Measurements from ENCODE around the gene DCC. TPM values are rescaled to one million over a fixed set of nuclear protein-coding genes. Genes with fewer than 3 reads are reported as not detected.

DCC gene
- total and polyA plus RNA-seq, 4 donors, result 0.16 to 5.3 (median 2.5) TPM

GRCh38 chr18:52936931-52937330, 596.9 kb downstream of the DCC start:
- WGBS, 2 donors, result 23 to 30% methylated on average over 1 of the region's 1 CpG
- no peaks in the 10 kb centered on the region for H3K4me1 ChIP-seq (ENCODE audit: control insufficient read depth in 5 of 5, insufficient read depth in 5 of 5, low read length in 5 of 5)
- no peak for TF ChIP-seq CTCF (IDR thresholded peaks at IDR 0.05; ENCODE audit: control extremely low read depth, extremely low read depth)
- no peaks in the 10 kb centered on the region for H3K9me3 ChIP-seq (ENCODE audit: control insufficient read depth in 4 of 4, insufficient read depth in 3 of 4, low read length in 3 of 4)
- H3K36me3 ChIP-seq (ENCODE audit: control insufficient read depth in 4 of 4, insufficient read depth in 4 of 4, low read length in 4 of 4), result no peaks in the 10 kb centered on the region
- H3K27ac ChIP-seq (ENCODE audit: low read depth in 1 of 2, low read length in 1 of 2), result no peak overlapping the region
- no peak for DNase-seq
- ATAC-seq (ENCODE audit: insufficient read depth, low FRiP score), result no peak
- no peak overlapping the region for H3K4me3 ChIP-seq
- H3K9ac ChIP-seq (ENCODE audit: insufficient read depth in 1 of 2, low read length in 2 of 2), result no peak overlapping the region
- no peaks in the 10 kb centered on the region for H3K27me3 ChIP-seq (ENCODE audit: control insufficient read depth in 3 of 3, insufficient read depth in 3 of 3, low read length in 2 of 3)

- no peak for ATAC-seq (ENCODE audit: insufficient read depth, low FRiP score)
- H3K27me3 ChIP-seq (ENCODE audit: control insufficient read depth in 3 of 3, insufficient read depth in 3 of 3, low read length in 2 of 3), result no peaks in the 10 kb centered on the region
- no peaks in the 10 kb centered on the region for H3K36me3 ChIP-seq (ENCODE audit: control insufficient read depth in 4 of 4, insufficient read depth in 4 of 4, low read length in 4 of 4)
- H3K4me1 ChIP-seq (ENCODE audit: control insufficient read depth in 5 of 5, insufficient read depth in 5 of 5, low read length in 5 of 5), result no peaks in the 10 kb centered on the region
- no peaks in the 10 kb centered on the region for H3K9me3 ChIP-seq (ENCODE audit: control insufficient read depth in 4 of 4, insufficient read depth in 3 of 4, low read length in 3 of 4)
- H3K4me3 ChIP-seq, result no peak overlapping the region
- no peak for DNase-seq
- TF ChIP-seq CTCF (IDR thresholded peaks at IDR 0.05; ENCODE audit: control extremely low read depth, extremely low read depth), result no peak
- WGBS, 2 donors, result 93 to 96% methylated on average over 6 of the region's 6 CpGs
- H3K27ac ChIP-seq (ENCODE audit: low read depth in 1 of 2, low read length in 1 of 2), result no peak overlapping the region
- H3K9ac ChIP-seq (ENCODE audit: insufficient read depth in 1 of 2, low read length in 2 of 2), result no peak overlapping the region
Observed at GRCh38 chr18:52937840-52938239, 597.8 kb downstream of the DCC start.

GRCh38 chr18:52945552-52945951, 605.6 kb downstream of the DCC start:
- H3K27ac ChIP-seq (ENCODE audit: low read depth in 1 of 2, low read length in 1 of 2), result no peak overlapping the region
- no peak for TF ChIP-seq CTCF (IDR thresholded peaks at IDR 0.05; ENCODE audit: control extremely low read depth, extremely low read depth)
- H3K27me3 ChIP-seq (ENCODE audit: control insufficient read depth in 3 of 3, insufficient read depth in 3 of 3, low read length in 2 of 3), result no peaks in the 10 kb centered on the region
- DNase-seq (no peak), ATAC-seq (ENCODE audit: insufficient read depth, low FRiP score) (no peak)
- H3K9me3 ChIP-seq (ENCODE audit: control insufficient read depth in 4 of 4, insufficient read depth in 3 of 4, low read length in 3 of 4), result no peaks in the 10 kb centered on the region
- WGBS, 2 donors, result 29 to 51% methylated on average over 2 of the region's 2 CpGs
- H3K9ac ChIP-seq (ENCODE audit: insufficient read depth in 1 of 2, low read length in 2 of 2), result no peak overlapping the region
- no peaks in the 10 kb centered on the region for H3K4me1 ChIP-seq (ENCODE audit: control insufficient read depth in 5 of 5, insufficient read depth in 5 of 5, low read length in 5 of 5)
- no peak overlapping the region for H3K4me3 ChIP-seq
- H3K36me3 ChIP-seq (ENCODE audit: control insufficient read depth in 4 of 4, insufficient read depth in 4 of 4, low read length in 4 of 4), result no peaks in the 10 kb centered on the region

GRCh38 chr18:52948868-52949444, 609.0 kb downstream of the DCC start:
- 48 to 71% methylated on average over 1 of the region's 1 CpG for WGBS, 2 donors

More at GRCh38 chr18:52948868-52949444, 609.0 kb downstream of the DCC start:
- DNase-seq, result peak in 2 of 3 donors; percentile 4 to 41
- peaks cover 0 to 5% (median 0%) of the 10 kb centered on the region in 5 donors for H3K4me1 ChIP-seq (ENCODE audit: control insufficient read depth in 5 of 5, insufficient read depth in 5 of 5, low read length in 5 of 5)
- no peak overlapping the region for H3K27ac ChIP-seq (ENCODE audit: low read depth in 1 of 2, low read length in 1 of 2)
- ATAC-seq (ENCODE audit: insufficient read depth, low FRiP score), result peak; percentile 68
- H3K27me3 ChIP-seq (ENCODE audit: control insufficient read depth in 3 of 3, insufficient read depth in 3 of 3, low read length in 2 of 3), result no peaks in the 10 kb centered on the region
- no peaks in the 10 kb centered on the region for H3K36me3 ChIP-seq (ENCODE audit: control insufficient read depth in 4 of 4, insufficient read depth in 4 of 4, low read length in 4 of 4)
- H3K4me3 ChIP-seq, result no peak overlapping the region
- no peak overlapping the region for H3K9ac ChIP-seq (ENCODE audit: insufficient read depth in 1 of 2, low read length in 2 of 2)
- no peak for TF ChIP-seq CTCF (IDR thresholded peaks at IDR 0.05; ENCODE audit: control extremely low read depth, extremely low read depth)
- no peaks in the 10 kb centered on the region for H3K9me3 ChIP-seq (ENCODE audit: control insufficient read depth in 4 of 4, insufficient read depth in 3 of 4, low read length in 3 of 4)

Data from lung (tissue), 12 donors.